ENCODE measurements around the gene ASB2. TPM values are rescaled to one million over a fixed set of nuclear protein-coding genes. Genes with fewer than 3 reads are reported as not detected.

Gene ASB2
- total RNA-seq, 1 donor, result 0.45 TPM

GRCh38 chr14:93893661-93894261 is 82.6 kb downstream of the ASB2 start:
- peak; percentile 12 for DNase-seq (ENCODE audit: low read depth)
- H3K4me3 ChIP-seq (ENCODE audit: low read depth, low read length), result no peak overlapping the region
- no peak for TF ChIP-seq CTCF (IDR thresholded peaks at IDR 0.05; ENCODE audit: insufficient read depth, low read length)

GRCh38 chr14:93892923-93893558 is 83.3 kb downstream of the ASB2 start:
- DNase-seq (ENCODE audit: low read depth), result peak; percentile 59
- TF ChIP-seq CTCF (IDR thresholded peaks at IDR 0.05; ENCODE audit: insufficient read depth, low read length), result peak; percentile 100
- H3K4me3 ChIP-seq (ENCODE audit: low read depth, low read length), result no peak overlapping the region

- no peak for DNase-seq (ENCODE audit: low read depth)
- H3K4me3 ChIP-seq (ENCODE audit: low read depth, low read length), result no peak overlapping the region
- TF ChIP-seq CTCF (IDR thresholded peaks at IDR 0.05; ENCODE audit: insufficient read depth, low read length), result no peak
Measured at GRCh38 chr14:93892505-93892839, 83.9 kb downstream of the ASB2 start.

- DNase-seq (ENCODE audit: low read depth), result no peak
- TF ChIP-seq CTCF (IDR thresholded peaks at IDR 0.05; ENCODE audit: insufficient read depth, low read length), result no peak
- H3K4me3 ChIP-seq (ENCODE audit: low read depth, low read length), result no peak overlapping the region
Measured at GRCh38 chr14:93891756-93892504, 84.4 kb downstream of the ASB2 start.

GRCh38 chr14:93889739-93890483 is 86.5 kb downstream of the ASB2 start:
- H3K4me3 ChIP-seq (ENCODE audit: low read depth, low read length), result no peak overlapping the region
- TF ChIP-seq CTCF (IDR thresholded peaks at IDR 0.05; ENCODE audit: insufficient read depth, low read length), result no peak
- DNase-seq (ENCODE audit: low read depth), result no peak

- no peak overlapping the region for H3K4me3 ChIP-seq (ENCODE audit: low read depth, low read length)
- DNase-seq (ENCODE audit: low read depth), result no peak
- no peak for TF ChIP-seq CTCF (IDR thresholded peaks at IDR 0.05; ENCODE audit: insufficient read depth, low read length)
Measured at GRCh38 chr14:93888995-93889394, 87.4 kb downstream of the ASB2 start.
